ENCODE results near the gene CUL7.
"Not testable (repeated sequence)": the region's sequence is repeated elsewhere in the genome, so short reads cannot be mapped to it uniquely, and the experiment has no call there.

CUL7 gene

GRCh38 chr6:43013843-43014433 is 39.7 kb downstream of the CUL7 start, which contains the start of the genes KLHDC3 and MEA1:
TSS of gene KLHDC3 (plus strand) at chr6:43014249. CDS start at chr6:43017193, 2,944 bp downstream.
TSS of gene MEA1 (minus strand) at chr6:43013946. CDS start at chr6:43013813, 133 bp downstream.
- peak; percentile 100 for DNase-seq

- DNase-seq, result peak; percentile 25 to 42
Measured at GRCh38 chr6:43013097-43013842, 40.4 kb downstream of the CUL7 start.

- DNase-seq, result no peak
Measured at GRCh38 chr6:43012364-43012763, 41.3 kb downstream of the CUL7 start.

- DNase-seq, result no peak
Measured at GRCh38 chr6:43011207-43011606, 42.4 kb downstream of the CUL7 start.

- peak; percentile 20 to 34 for DNase-seq
Measured at GRCh38 chr6:43009124-43009523, 44.5 kb downstream of the CUL7 start.

GRCh38 chr6:43007126-43007525 is 46.5 kb downstream of the CUL7 start:
- DNase-seq, result no peak

GRCh38 chr6:43006251-43006650 is 47.4 kb downstream of the CUL7 start:
- DNase-seq, result no peak

GRCh38 chr6:43005844-43006243 is 47.8 kb downstream of the CUL7 start:
- DNase-seq, result no peak

GRCh38 chr6:43001843-43002242 is 51.8 kb downstream of the CUL7 start:
- no peak for DNase-seq

GRCh38 chr6:42998205-42998604 is 55.4 kb downstream of the CUL7 start:
- DNase-seq, result not testable (repeated sequence)

GRCh38 chr6:42996513-42996912 is 57.1 kb downstream of the CUL7 start:
- DNase-seq, result no peak

- DNase-seq, result no peak
Measured at GRCh38 chr6:42993445-42993844, 60.2 kb downstream of the CUL7 start.

GRCh38 chr6:42989923-42990322 is 63.7 kb downstream of the CUL7 start:
- DNase-seq, result no peak

- DNase-seq, result no peak
Measured at GRCh38 chr6:42988486-42989020, 65.1 kb downstream of the CUL7 start.

All from inflammatory macrophage (primary cell).